Measurements from ENCODE around the gene ITGB3. TPM values are rescaled to one million over a fixed set of nuclear protein-coding genes. Genes with fewer than 3 reads are reported as not detected.

Gene ITGB3
- total and polyA plus RNA-seq, 2 of the 8 experiments (the other 6 are each of a cell fraction or from before 2014, with no cell fraction given) = 0.08 to 0.09 TPM

GRCh38 chr17:47324224-47325020, 70.8 kb downstream of the ITGB3 start:
- POLR2A ChIA-PET (ENCODE audit: partially characterized antibody) = interaction anchor here (0.9 to 1.8 kb wide), 11 partner anchors 9 to 325 kb away, joined by 3 to 7 read pairs (median 3); partner anchors contain the start of gene CDC27

More at GRCh38 chr17:47324224-47325020, 70.8 kb downstream of the ITGB3 start:
- Histone ChIP-seq H3K4me1 (replicated peaks in 1 of 4; ENCODE audit: control insufficient read depth in 3 of 4, insufficient read depth in 4 of 4, low read length in 3 of 4) (peaks cover 0 to 2% (median 0%) of the 10 kb centered on the region in 4 experiments; a peak in 2 of 7 replicates), H2BK12ac (ENCODE audit: low read depth, low read length) (peak overlapping the region; percentile 93; the same call in 1 of the 2 replicates), H3K14ac (ENCODE audit: insufficient read length) (no peak overlapping the region), H3K4me3 (ENCODE audit: extremely low read depth in 1 of 4, insufficient read depth in 2 of 4, low read depth in 3 of 4, low read length in 4 of 4) (peak overlapping the region; percentile 49 to 69 (median 60)), H3K79me1 (ENCODE audit: low read depth, low read length) (no peaks in the 10 kb centered on the region; the same call in 1 of the 2 replicates), H3K56ac (replicated peaks; ENCODE audit: insufficient read length, low read depth, low read length) (peak overlapping the region; percentile 9), H3K9ac (replicated peaks in 1 of 4; ENCODE audit: extremely low read depth in 1 of 4, low read depth in 3 of 4, low read length in 3 of 4) (peak overlapping the region in 3 of 4 experiments; percentile 46 to 68 (median 58); a peak in 5 of 7 replicates), H4K91ac (replicated peaks; ENCODE audit: insufficient read length, low read length) (peak overlapping the region; percentile 61), H3K4me2 (ENCODE audit: insufficient read depth in 1 of 2, low read depth in 2 of 2, low read length in 2 of 2) (peak overlapping the region; percentile 88 to 98), H4K8ac (ENCODE audit: extremely low read depth, insufficient read depth, low read length) (peak overlapping the region; percentile 90; the same call in 1 of the 2 replicates), H3K27ac (ENCODE audit: low read depth, low read length) (peak overlapping the region; percentile 37; the same call in 1 of the 2 replicates), H3K18ac (ENCODE audit: extremely low read depth, low read length) (peak overlapping the region; percentile 99), H2BK20ac (ENCODE audit: low read length) (no peak overlapping the region), H2BK15ac (ENCODE audit: low read length) (peak overlapping the region; percentile 97), H4K20me1 (replicated peaks in 1 of 2; ENCODE audit: control insufficient read depth in 1 of 2, insufficient read depth in 2 of 2, low read length in 2 of 2) (no peaks in the 10 kb centered on the region), H2BK120ac (replicated peaks; ENCODE audit: low read depth, low read length) (no peak overlapping the region), H3K9me3 (ENCODE audit: insufficient read depth in 2 of 2, low read depth in 1 of 2, low read length in 1 of 2) (peaks cover 0 to 4% of the 10 kb centered on the region in 2 experiments; a peak in 1 of 4 replicates), H3K79me2 (ENCODE audit: control insufficient read depth in 1 of 2, insufficient read depth in 2 of 2, low read length in 2 of 2) (no peaks in the 10 kb centered on the region), H3K36me3 (ENCODE audit: control insufficient read depth in 2 of 4, insufficient read depth in 4 of 4, low read length in 3 of 4) (no peaks in the 10 kb centered on the region), H3K23ac (ENCODE audit: insufficient read length) (no peak overlapping the region), H3K23me2 (ENCODE audit: low read depth, low read length) (peaks cover 5% of the 10 kb centered on the region), H2BK5ac (ENCODE audit: low read depth, low read length) (peak overlapping the region; percentile 90; the same call in 1 of the 2 replicates), H3K27me3 (replicated peaks in 1 of 4; ENCODE audit: control insufficient read depth in 3 of 4, extremely low read depth in 1 of 4, insufficient read depth in 3 of 4, low read length in 3 of 4) (peaks cover 0 to 13% (median 4%) of the 10 kb centered on the region in 4 experiments; a peak in 4 of 7 replicates), H2AFZ (ENCODE audit: low read length) (peak overlapping the region; percentile 87), H2AK5ac (ENCODE audit: low read depth, low read length) (no peak overlapping the region; the same call in 1 of the 2 replicates), H4K5ac (ENCODE audit: insufficient read length, low read depth, low read length) (peak overlapping the region; percentile 74), H3K4ac (replicated peaks; ENCODE audit: insufficient read length, low read depth, low read length) (no peak overlapping the region)
- no peak for TF ChIP-seq RXRA (IDR thresholded peaks at IDR 0.05; ENCODE audit: insufficient read depth, low read depth, low read length)
- TF ChIP-seq KDM4A (IDR thresholded peaks at IDR 0.05; ENCODE audit: low read depth, low read length, severe bottlenecking) = peak; percentile 23
- no peak for FAIRE-seq
- WGBS, 2 experiments (ENCODE audit: extremely low coverage in 1 of 2, insufficient coverage in 1 of 2, insufficient read length in 1 of 2, insufficient replicate concordance in 2 of 2, low coverage in 1 of 2, low lambda C conversion rate in 2 of 2, missing lambda C conversion rate in 1 of 2) = 47% methylated on average over 28 of the region's 28 CpGs; no CpG with 5 or more reads in 1 of the 2 experiments
- no peak for DNase-seq (ENCODE audit: low read depth in 1 of 2, low spot score in 2 of 2)
- CTCF ChIA-PET (ENCODE audit: partially characterized antibody) = interaction anchor here (1.2 to 3.1 kb wide), 4 partner anchors 9 to 294 kb away, joined by 3 to 13 read pairs (median 6); no protein-coding TSS in a partner anchor
